Measurements from ENCODE around the gene CMPK2.

GRCh38 chr2:6909431-6910385 lies 44.0 kb upstream of the CMPK2 start:
- 0 out of 2 replicates have a peak, but pooled peaks have one; percentile 62 for TF ChIP-seq MEF2D (tag; conservative IDR thresholded peaks at IDR 0.05; ENCODE audit: low read depth)
- TF ChIP-seq ZKSCAN3 (CRISPR knock-in tag; IDR thresholded peaks at IDR 0.05): no peak
- no peak for TF ChIP-seq UBTF (IDR thresholded peaks at IDR 0.05; ENCODE audit: borderline replicate concordance in 1 of 2, low read depth in 2 of 2, low read length in 2 of 2)
- TF ChIP-seq RAD21 (CRISPR knock-in tag; conservative IDR thresholded peaks at IDR 0.05 in 1 of 2, IDR thresholded peaks at IDR 0.05 in 1 of 2): peak in 1 of 2 experiments; percentile 22; a peak in 1 of 4 replicates
- TF ChIP-seq GTF2F1 (IDR thresholded peaks at IDR 0.05; ENCODE audit: low read depth, low read length): no peak
- no peak for TF ChIP-seq GMEB1 (CRISPR knock-in tag; IDR thresholded peaks at IDR 0.05)
- TF ChIP-seq ZNF282 (CRISPR knock-in tag; IDR thresholded peaks at IDR 0.05): no peak
- TF ChIP-seq ATF4 (CRISPR knock-in tag; IDR thresholded peaks at IDR 0.05): no peak
- TF ChIP-seq CTCF (IDR thresholded peaks at IDR 0.05 in 2 of 3, conservative IDR thresholded peaks at IDR 0.05 in 1 of 3; ENCODE audit: insufficient read depth in 2 of 3, low read depth in 1 of 3, low read length in 3 of 3): no peak

Measured in K562 (cell line).